Measurements from ENCODE around the gene FIG4. TPM values are rescaled to one million over a fixed set of nuclear protein-coding genes. Genes with fewer than 3 reads are reported as not detected.

The FIG4 gene
- total RNA-seq, 1 experiment from 2014 or later = 15.7 TPM

DNA sequence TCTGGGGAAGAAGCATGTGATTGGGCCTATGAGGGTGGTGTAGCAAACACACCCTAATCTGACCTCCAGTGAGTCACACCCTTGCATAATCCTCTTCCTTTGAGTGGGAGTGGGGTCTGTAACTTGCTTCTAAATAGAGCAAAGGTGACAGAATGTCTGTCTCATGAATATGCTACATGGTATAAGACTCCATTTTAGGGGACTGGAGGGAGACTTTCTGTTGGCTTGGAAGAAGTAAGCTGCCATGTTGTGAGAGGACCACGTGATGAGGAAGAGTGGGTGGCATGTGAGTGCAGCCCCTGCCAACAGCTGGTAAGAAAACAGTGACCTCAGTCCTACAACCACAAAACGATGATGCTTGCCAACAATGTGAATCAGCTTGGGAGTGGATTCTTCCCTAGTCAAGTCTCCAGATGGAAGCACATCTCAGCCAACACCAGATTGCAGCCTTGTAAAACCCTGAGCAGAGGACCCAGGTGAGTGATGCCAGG lies 3.8 kb upstream of the FIG4 start (continued):
- TF ChIP-seq, protein P1, sequence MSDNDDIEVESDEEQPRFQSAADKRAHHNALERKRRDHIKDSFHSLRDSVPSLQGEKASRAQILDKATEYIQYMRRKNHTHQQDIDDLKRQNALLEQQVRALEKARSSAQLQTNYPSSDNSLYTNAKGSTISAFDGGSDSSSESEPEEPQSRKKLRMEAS (IDR thresholded peaks at IDR 0.05) = no peak
- TF ChIP-seq, protein P2, sequence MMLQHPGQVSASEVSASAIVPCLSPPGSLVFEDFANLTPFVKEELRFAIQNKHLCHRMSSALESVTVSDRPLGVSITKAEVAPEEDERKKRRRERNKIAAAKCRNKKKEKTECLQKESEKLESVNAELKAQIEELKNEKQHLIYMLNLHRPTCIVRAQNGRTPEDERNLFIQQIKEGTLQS (IDR thresholded peaks at IDR 0.05) = no peak
- TF ChIP-seq EGR1 (IDR thresholded peaks at IDR 0.05; ENCODE audit: low read depth) (peak; percentile 66), POLR2AphosphoS5 (IDR thresholded peaks at IDR 0.05; ENCODE audit: low read depth, low read length) (no peak)
- TF ChIP-seq, protein P3, sequence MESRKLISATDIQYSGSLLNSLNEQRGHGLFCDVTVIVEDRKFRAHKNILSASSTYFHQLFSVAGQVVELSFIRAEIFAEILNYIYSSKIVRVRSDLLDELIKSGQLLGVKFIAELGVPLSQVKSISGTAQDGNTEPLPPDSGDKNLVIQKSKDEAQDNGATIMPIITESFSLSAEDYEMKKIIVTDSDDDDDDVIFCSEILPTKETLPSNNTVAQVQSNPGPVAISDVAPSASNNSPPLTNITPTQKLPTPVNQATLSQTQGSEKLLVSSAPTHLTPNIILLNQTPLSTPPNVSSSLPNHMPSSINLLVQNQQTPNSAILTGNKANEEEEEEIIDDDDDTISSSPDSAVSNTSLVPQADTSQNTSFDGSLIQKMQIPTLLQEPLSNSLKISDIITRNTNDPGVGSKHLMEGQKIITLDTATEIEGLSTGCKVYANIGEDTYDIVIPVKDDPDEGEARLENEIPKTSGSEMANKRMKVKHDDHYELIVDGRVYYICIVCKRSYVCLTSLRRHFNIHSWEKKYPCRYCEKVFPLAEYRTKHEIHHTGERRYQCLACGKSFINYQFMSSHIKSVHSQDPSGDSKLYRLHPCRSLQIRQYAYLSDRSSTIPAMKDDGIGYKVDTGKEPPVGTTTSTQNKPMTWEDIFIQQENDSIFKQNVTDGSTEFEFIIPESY (IDR thresholded peaks at IDR 0.05; ENCODE audit: extremely low read depth, insufficient replicate concordance, low read length) = no peak

DNA sequence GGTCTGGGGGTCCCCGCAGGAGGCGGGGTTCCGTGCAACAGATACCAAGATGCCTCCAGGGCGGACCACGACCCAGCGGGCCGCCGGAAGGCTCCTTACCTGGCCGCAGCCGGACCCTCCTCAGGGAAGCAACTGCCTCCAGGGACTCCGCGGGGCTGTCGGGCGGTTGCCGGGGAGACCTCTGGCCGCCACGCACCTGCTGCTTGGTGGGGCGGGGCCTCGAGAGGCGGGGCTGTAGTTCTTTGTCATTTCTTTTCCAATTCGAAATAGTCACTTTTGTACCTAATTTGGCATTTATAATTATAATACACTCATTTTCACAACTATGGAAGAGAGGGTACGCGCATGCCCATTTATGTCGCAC lies 741 bp upstream of the FIG4 start:
- POLR2A ChIA-PET = no interaction called here
- Histone ChIP-seq H3K9me3 (ENCODE audit: control insufficient read depth in 1 of 2, insufficient read depth in 1 of 2, low read depth in 1 of 2, low read length in 2 of 2) (no peaks in the 10 kb centered on the region), H3K9ac (ENCODE audit: low read length) (peak overlapping the region; percentile 58), H4K20me1 (ENCODE audit: insufficient read depth) (no peaks in the 10 kb centered on the region), H3K27me3 (ENCODE audit: insufficient read depth, low read length) (0 out of 2 replicates have a peak, but pooled peaks cover 7% of the 10 kb centered on the region), H3K27ac (ENCODE audit: low read depth, low read length) (peak overlapping the region; percentile 43; the same call in 1 of the 2 replicates), H3K36me3 (ENCODE audit: control insufficient read depth in 1 of 2, insufficient read depth in 2 of 2, low read length in 2 of 2) (no peaks in the 10 kb centered on the region), H3K9me2 (ENCODE audit: insufficient read depth) (no peaks in the 10 kb centered on the region), H3K4me2 (ENCODE audit: low read length) (peak overlapping the region; percentile 92), H3K4me1 (ENCODE audit: control insufficient read depth in 1 of 2, insufficient read depth in 2 of 2, low read length in 2 of 2) (peaks cover 3 to 28% of the 10 kb centered on the region in 2 experiments), H3K4me3 (replicated peaks in 1 of 2; ENCODE audit: low read depth in 1 of 2, low read length in 2 of 2) (peak overlapping the region; percentile 73), H2AFZ (ENCODE audit: low read depth, low read length, poor library complexity, severe bottlenecking) (peak overlapping the region; percentile 98), H3K79me2 (ENCODE audit: insufficient read depth, low read length) (no peaks in the 10 kb centered on the region)
- RAD21 ChIA-PET (ENCODE audit: low non-redundant PET in 1 of 2, low total read pairs in 2 of 2, uncharacterized antibody in 2 of 2, unreplicated experiment in 2 of 2) = no interaction called here
- DNase-seq (ENCODE audit: low read depth, low spot score) (no peak), ATAC-seq (peak; percentile 62)
- no TSS peak for BruUV-seq (replicated peaks)
- CTCF ChIA-PET = no interaction called here
- intact Hi-C loops (cut with micrococcal nuclease) = loop anchor here (10.0 kb wide), 1 partner anchor 506 kb away; no protein-coding TSS in a partner anchor
- no peak for TF ChIP-seq POLR2AphosphoS5 (IDR thresholded peaks at IDR 0.05; ENCODE audit: low read depth, low read length)
- no peak for TF ChIP-seq SRF (IDR thresholded peaks at IDR 0.05; ENCODE audit: low read depth)
- no peak for TF ChIP-seq ZFX (IDR thresholded peaks at IDR 0.05)
- no peak for TF ChIP-seq SIN3A (IDR thresholded peaks at IDR 0.05; ENCODE audit: low read depth)
- TF ChIP-seq CEBPB (IDR thresholded peaks at IDR 0.05; ENCODE audit: low read depth) = no peak
- no peak for TF ChIP-seq SP1 (IDR thresholded peaks at IDR 0.05; ENCODE audit: low read depth)
- TF ChIP-seq EGR1 (IDR thresholded peaks at IDR 0.05; ENCODE audit: low read depth) = no peak
- TF ChIP-seq ELF1 (IDR thresholded peaks at IDR 0.05; ENCODE audit: borderline replicate concordance, low read depth) = no peak
- no peak for TF ChIP-seq EZH2phosphoT487 (IDR thresholded peaks at IDR 0.05; ENCODE audit: borderline replicate concordance)
- TF ChIP-seq, protein P3 (IDR thresholded peaks at IDR 0.05; ENCODE audit: extremely low read depth, insufficient replicate concordance, low read length) = no peak
- TF ChIP-seq, protein P2 (IDR thresholded peaks at IDR 0.05) = no peak
- TF ChIP-seq, protein P4, sequence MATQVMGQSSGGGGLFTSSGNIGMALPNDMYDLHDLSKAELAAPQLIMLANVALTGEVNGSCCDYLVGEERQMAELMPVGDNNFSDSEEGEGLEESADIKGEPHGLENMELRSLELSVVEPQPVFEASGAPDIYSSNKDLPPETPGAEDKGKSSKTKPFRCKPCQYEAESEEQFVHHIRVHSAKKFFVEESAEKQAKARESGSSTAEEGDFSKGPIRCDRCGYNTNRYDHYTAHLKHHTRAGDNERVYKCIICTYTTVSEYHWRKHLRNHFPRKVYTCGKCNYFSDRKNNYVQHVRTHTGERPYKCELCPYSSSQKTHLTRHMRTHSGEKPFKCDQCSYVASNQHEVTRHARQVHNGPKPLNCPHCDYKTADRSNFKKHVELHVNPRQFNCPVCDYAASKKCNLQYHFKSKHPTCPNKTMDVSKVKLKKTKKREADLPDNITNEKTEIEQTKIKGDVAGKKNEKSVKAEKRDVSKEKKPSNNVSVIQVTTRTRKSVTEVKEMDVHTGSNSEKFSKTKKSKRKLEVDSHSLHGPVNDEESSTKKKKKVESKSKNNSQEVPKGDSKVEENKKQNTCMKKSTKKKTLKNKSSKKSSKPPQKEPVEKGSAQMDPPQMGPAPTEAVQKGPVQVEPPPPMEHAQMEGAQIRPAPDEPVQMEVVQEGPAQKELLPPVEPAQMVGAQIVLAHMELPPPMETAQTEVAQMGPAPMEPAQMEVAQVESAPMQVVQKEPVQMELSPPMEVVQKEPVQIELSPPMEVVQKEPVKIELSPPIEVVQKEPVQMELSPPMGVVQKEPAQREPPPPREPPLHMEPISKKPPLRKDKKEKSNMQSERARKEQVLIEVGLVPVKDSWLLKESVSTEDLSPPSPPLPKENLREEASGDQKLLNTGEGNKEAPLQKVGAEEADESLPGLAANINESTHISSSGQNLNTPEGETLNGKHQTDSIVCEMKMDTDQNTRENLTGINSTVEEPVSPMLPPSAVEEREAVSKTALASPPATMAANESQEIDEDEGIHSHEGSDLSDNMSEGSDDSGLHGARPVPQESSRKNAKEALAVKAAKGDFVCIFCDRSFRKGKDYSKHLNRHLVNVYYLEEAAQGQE (IDR thresholded peaks at IDR 0.05; ENCODE audit: low read depth) = no peak
- no peak for TF ChIP-seq FOSL1 (IDR thresholded peaks at IDR 0.05; ENCODE audit: low read depth)
- no peak for TF ChIP-seq POLR2A (IDR thresholded peaks at IDR 0.05; ENCODE audit: borderline replicate concordance, extremely low read depth, insufficient read depth, insufficient read length)
- TF ChIP-seq, protein P1 (IDR thresholded peaks at IDR 0.05) = no peak
- TF ChIP-seq CBX3 (IDR thresholded peaks at IDR 0.05; ENCODE audit: low read depth) = no peak

Data from HCT116 (cell line).